H9 (cell line): ENCODE measurements around the gene CFAP141. TPM values are rescaled to one million over a fixed set of nuclear protein-coding genes. Genes with fewer than 3 reads are reported as not detected.

ENCODE experiments used
- DNase-seq: peaks from one replicate; pipeline ENCODE4 v3.0.0-alpha.2; 2017
- H2AFZ ChIP-seq: one replicate; pipeline ENCODE4 v1.6.1; 2013; ENCODE audit warnings: mild to moderate bottlenecking, low read length, control low read depth, moderate library complexity
- H2AK5ac ChIP-seq: 2 replicates; pipeline ENCODE4 v1.6.1; 2013; ENCODE audit warnings: low read length, control low read depth, mixed read lengths; ENCODE audit not compliant: insufficient read length
- H2BK120ac ChIP-seq: one replicate; pipeline ENCODE4 v1.6.1; 2013; ENCODE audit warnings: low read depth, mild to moderate bottlenecking, low read length, control low read depth, inconsistent platforms; ENCODE audit not compliant: poor library complexity, severe bottlenecking
- H2BK12ac ChIP-seq: 2 replicates; pipeline ENCODE4 v1.6.1; 2013; ENCODE audit warnings: low read length, control low read depth, mixed read lengths, low read depth; ENCODE audit not compliant: insufficient read length
- H2BK15ac ChIP-seq: 2 replicates; pipeline ENCODE4 v1.6.1; 2013; ENCODE audit warnings: low read depth, low read length, control low read depth
- H2BK20ac ChIP-seq: one replicate; pipeline ENCODE4 v1.6.1; 2013; ENCODE audit warnings: low read depth, mild to moderate bottlenecking, low read length, control low read depth, inconsistent platforms; ENCODE audit not compliant: poor library complexity, severe bottlenecking
- H2BK5ac ChIP-seq: 2 replicates; pipeline ENCODE4 v1.6.1; 2013; ENCODE audit warnings: low read length, control low read depth, mixed read lengths; ENCODE audit not compliant: insufficient read length
- H3K14ac ChIP-seq: 2 replicates; pipeline ENCODE4 v1.6.1; 2013; ENCODE audit warnings: low read length, control low read depth; ENCODE audit not compliant: insufficient read depth
- H3K18ac ChIP-seq: 2 replicates; pipeline ENCODE4 v1.6.1; 2013; ENCODE audit warnings: low read depth, mild to moderate bottlenecking, mixed read lengths, low read length, control low read depth; ENCODE audit not compliant: insufficient read length
- H3K23ac ChIP-seq: 2 replicates; pipeline ENCODE4 v1.6.1; 2013; ENCODE audit warnings: low read length, control low read depth, mixed read lengths, low read depth; ENCODE audit not compliant: insufficient read length
- H3K23me2 ChIP-seq: 2 replicates; pipeline ENCODE4 v1.6.1; 2013; ENCODE audit warnings: low read depth, mild to moderate bottlenecking, mixed read lengths, low read length, control low read depth; ENCODE audit not compliant: insufficient read length, poor library complexity, severe bottlenecking
- H3K27ac ChIP-seq: 2 replicates; pipeline ENCODE4 v1.5.1; 2013; ENCODE audit warnings: low read length, control low read depth, mixed read lengths, low read depth; ENCODE audit not compliant: insufficient read length
- H3K27me3 ChIP-seq: 2 replicates; pipeline ENCODE4 v1.6.1; 2013; ENCODE audit warnings: low read length, control low read depth, inconsistent platforms; ENCODE audit not compliant: insufficient read depth
- H3K4ac ChIP-seq: 2 replicates; pipeline ENCODE4 v1.6.1; 2013; ENCODE audit warnings: low read depth, mild to moderate bottlenecking, control low read depth, inconsistent platforms, low read length, moderate library complexity
- H3K4me1 ChIP-seq: 2 replicates; pipeline ENCODE4 v1.6.1; 2013; ENCODE audit warnings: low read length, control low read depth, inconsistent platforms; ENCODE audit not compliant: insufficient read depth
- H3K4me2 ChIP-seq: 2 replicates; pipeline ENCODE4 v1.6.1; 2013; ENCODE audit warnings: low read length, control low read depth, mixed read lengths; ENCODE audit not compliant: insufficient read length, insufficient read depth
- H3K56ac ChIP-seq: 2 replicates; pipeline ENCODE4 v1.6.1; 2013; ENCODE audit warnings: low read depth, mild to moderate bottlenecking, mixed read lengths, low read length, control low read depth; ENCODE audit not compliant: insufficient read length
- H3K79me1 ChIP-seq: 2 replicates; pipeline ENCODE4 v1.6.1; 2013; ENCODE audit warnings: low read depth, mild to moderate bottlenecking, moderate library complexity, low read length, control low read depth, inconsistent platforms; ENCODE audit not compliant: insufficient read depth, poor library complexity, severe bottlenecking
- H3K79me2 ChIP-seq: 2 replicates; pipeline ENCODE4 v1.6.1; 2013; ENCODE audit warnings: low read length, control low read depth, inconsistent platforms; ENCODE audit not compliant: insufficient read depth
- H3K9ac ChIP-seq: 2 replicates; pipeline ENCODE4 v1.6.1; 2013; ENCODE audit warnings: low read length, control low read depth, mixed read lengths; ENCODE audit not compliant: insufficient read length; ENCODE audit errors: extremely low read depth
- H3K9me3 ChIP-seq: one replicate; pipeline ENCODE4 v1.6.1; 2013; ENCODE audit warnings: low read depth, low read length, inconsistent platforms; ENCODE audit not compliant: control insufficient read depth
- H3T11ph ChIP-seq: one replicate; pipeline ENCODE4 v1.6.1; 2013; ENCODE audit warnings: mild to moderate bottlenecking, low read length, control low read depth, inconsistent platforms
- H4K20me1 ChIP-seq: one replicate; pipeline ENCODE4 v1.6.1; 2013; ENCODE audit not compliant: control insufficient read depth, insufficient read length, insufficient read depth
- H4K5ac ChIP-seq: 2 replicates; pipeline ENCODE4 v1.6.1; 2013; ENCODE audit warnings: low read depth, mild to moderate bottlenecking, mixed read lengths, low read length, control low read depth; ENCODE audit not compliant: insufficient read length
- H4K8ac ChIP-seq: replicated peaks from 2 replicates; pipeline ENCODE4 v1.6.1; 2013; ENCODE audit warnings: low read length, control low read depth, mixed read lengths, low read depth; ENCODE audit not compliant: insufficient read length
- H4K91ac ChIP-seq: 2 replicates; pipeline ENCODE4 v1.6.1; 2013; ENCODE audit warnings: low read depth, mild to moderate bottlenecking, moderate library complexity, mixed read lengths, low read length, control low read depth; ENCODE audit not compliant: insufficient read length
- H3K27ac Mint-ChIP-seq, 3 experiments: 2 replicates in 2 of 3; 3 replicates in 1 of 3; pipeline ENCODE4 v1.8.0; 2020 to 2021; ENCODE audit warnings: mixed read lengths in 3 of 3, mild to moderate bottlenecking in 1 of 3, moderate library complexity in 1 of 3
- H3K27me3 Mint-ChIP-seq: 2 replicates; pipeline ENCODE4 v1.8.0; 2021; ENCODE audit warnings: low read depth, mild to moderate bottlenecking, moderate library complexity, mixed read lengths
- H3K36me3 Mint-ChIP-seq, 3 experiments: 2 replicates in 2 of 3; 3 replicates in 1 of 3; pipeline ENCODE4 v1.8.0; 2020 to 2021; ENCODE audit warnings: low read depth in 3 of 3, mixed read lengths in 3 of 3; ENCODE audit not compliant: insufficient read depth in 1 of 3
- H3K4me1 Mint-ChIP-seq, 2 experiments: 2 replicates each; pipeline ENCODE4 v1.8.0; 2020; ENCODE audit warnings: mixed read lengths in 2 of 2
- H3K4me3 Mint-ChIP-seq, 2 experiments: 2 replicates in 1 of 2; 3 replicates in 1 of 2; pipeline ENCODE4 v1.8.0; 2020 to 2021; ENCODE audit warnings: mild to moderate bottlenecking in 2 of 2, mixed read lengths in 2 of 2, moderate library complexity in 1 of 2
- H3K9me3 Mint-ChIP-seq, 2 experiments: 2 replicates in 1 of 2; 3 replicates in 1 of 2; pipeline ENCODE4 v1.8.0; 2020; ENCODE audit warnings: mild to moderate bottlenecking in 2 of 2, mixed read lengths in 2 of 2, moderate library complexity in 1 of 2
- total RNA-seq: library from RNA; stranded (reverse); gene quantifications from 2 replicates; pipeline ENCODE4 v1.2.1, GENCODE V29; 2021
- TF ChIP-seq, protein P1 (sequence below): fragments of 200-600 bp; sonication (generic); conservative IDR thresholded peaks from 3 replicates; pipeline ENCODE4 v1.8.0; 2021; ENCODE audit warnings: antibody characterized with exemption, mild to moderate bottlenecking

Gene CFAP141
- total RNA-seq, 1 experiment from 2014 or later: not detected

DNA sequence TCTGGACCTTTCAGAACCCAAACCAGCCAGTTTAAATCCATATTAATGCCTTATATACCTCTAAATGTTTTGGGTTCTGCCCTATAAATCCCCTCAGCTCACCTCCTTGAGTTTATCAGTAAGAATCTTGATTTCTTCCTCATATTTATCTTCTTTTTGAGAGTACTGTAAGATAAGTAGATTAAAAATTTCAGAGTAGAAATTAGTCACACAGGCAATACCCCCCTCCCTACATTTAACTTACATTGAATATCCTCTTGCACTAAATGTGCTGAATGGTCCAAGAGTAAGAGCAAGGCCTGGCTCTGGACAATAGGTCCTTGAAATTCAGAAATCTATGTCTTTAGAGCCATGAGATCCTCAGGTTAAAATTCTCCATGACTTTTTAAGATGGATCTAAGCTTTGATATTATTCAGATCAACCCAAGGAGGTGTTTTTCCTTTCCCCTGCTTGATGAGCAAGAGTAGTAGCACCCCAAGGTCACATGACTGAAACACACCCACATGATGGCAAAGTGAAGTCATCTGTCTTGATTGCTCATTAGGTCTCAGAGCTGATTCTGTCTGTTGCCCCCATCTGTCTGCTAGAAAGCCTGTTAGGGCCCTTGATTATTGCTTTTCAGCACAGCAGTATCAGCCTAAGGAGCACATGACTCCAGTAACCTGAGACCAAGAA is 35.4 kb downstream of the CFAP141 start:
- no peak overlapping the region for H3K27ac ChIP-seq
- no peak overlapping the region for H4K5ac ChIP-seq
- Mint-ChIP-seq H3K4me3 (no peak overlapping the region), H3K36me3 (peaks cover 65 to 90% (median 79%) of the 10 kb centered on the region in 3 experiments; a peak in 6 of 7 replicates), H3K4me1 (no peaks in the 10 kb centered on the region), H3K27ac (no peak overlapping the region), H3K9me3 (no peaks in the 10 kb centered on the region), H3K27me3 (no peaks in the 10 kb centered on the region)
- no peak overlapping the region for H3K18ac ChIP-seq
- no peak overlapping the region for H3K9ac ChIP-seq
- no peaks in the 10 kb centered on the region for H3K4me1 ChIP-seq
- H3K79me1 ChIP-seq: peaks cover 2% of the 10 kb centered on the region
- no peak overlapping the region for H2BK5ac ChIP-seq
- no peak overlapping the region for H3K56ac ChIP-seq
- no peak overlapping the region for H2BK12ac ChIP-seq
- no peak overlapping the region for H4K8ac ChIP-seq
- TF ChIP-seq, protein P1, sequence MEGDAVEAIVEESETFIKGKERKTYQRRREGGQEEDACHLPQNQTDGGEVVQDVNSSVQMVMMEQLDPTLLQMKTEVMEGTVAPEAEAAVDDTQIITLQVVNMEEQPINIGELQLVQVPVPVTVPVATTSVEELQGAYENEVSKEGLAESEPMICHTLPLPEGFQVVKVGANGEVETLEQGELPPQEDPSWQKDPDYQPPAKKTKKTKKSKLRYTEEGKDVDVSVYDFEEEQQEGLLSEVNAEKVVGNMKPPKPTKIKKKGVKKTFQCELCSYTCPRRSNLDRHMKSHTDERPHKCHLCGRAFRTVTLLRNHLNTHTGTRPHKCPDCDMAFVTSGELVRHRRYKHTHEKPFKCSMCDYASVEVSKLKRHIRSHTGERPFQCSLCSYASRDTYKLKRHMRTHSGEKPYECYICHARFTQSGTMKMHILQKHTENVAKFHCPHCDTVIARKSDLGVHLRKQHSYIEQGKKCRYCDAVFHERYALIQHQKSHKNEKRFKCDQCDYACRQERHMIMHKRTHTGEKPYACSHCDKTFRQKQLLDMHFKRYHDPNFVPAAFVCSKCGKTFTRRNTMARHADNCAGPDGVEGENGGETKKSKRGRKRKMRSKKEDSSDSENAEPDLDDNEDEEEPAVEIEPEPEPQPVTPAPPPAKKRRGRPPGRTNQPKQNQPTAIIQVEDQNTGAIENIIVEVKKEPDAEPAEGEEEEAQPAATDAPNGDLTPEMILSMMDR: no peak
- no peak overlapping the region for H3K23ac ChIP-seq
- H4K20me1 ChIP-seq: no peaks in the 10 kb centered on the region
- no peak overlapping the region for H2BK15ac ChIP-seq
- H3K27me3 ChIP-seq: no peaks in the 10 kb centered on the region
- no peaks in the 10 kb centered on the region for H3K9me3 ChIP-seq
- no peak overlapping the region for H3K4me2 ChIP-seq
- no peak overlapping the region for H3K4ac ChIP-seq
- peaks cover 5% of the 10 kb centered on the region; the same call in 1 of the 2 replicates for H3K79me2 ChIP-seq
- no peak overlapping the region for H3K14ac ChIP-seq
- H4K91ac ChIP-seq: no peak overlapping the region
- no peak overlapping the region for H2AFZ ChIP-seq
- DNase-seq: no peak
- H3K23me2 ChIP-seq: no peaks in the 10 kb centered on the region
- H2BK20ac ChIP-seq: no peak overlapping the region
- no peak overlapping the region for H3T11ph ChIP-seq
- H2BK120ac ChIP-seq: no peak overlapping the region
- no peak overlapping the region for H2AK5ac ChIP-seq
